ENCODE results near the gene DYRK1B.
"Not testable (repeated sequence)": the region's sequence is repeated elsewhere in the genome, so short reads cannot be mapped to it uniquely, and the experiment has no call there.

DYRK1B gene

DNA sequence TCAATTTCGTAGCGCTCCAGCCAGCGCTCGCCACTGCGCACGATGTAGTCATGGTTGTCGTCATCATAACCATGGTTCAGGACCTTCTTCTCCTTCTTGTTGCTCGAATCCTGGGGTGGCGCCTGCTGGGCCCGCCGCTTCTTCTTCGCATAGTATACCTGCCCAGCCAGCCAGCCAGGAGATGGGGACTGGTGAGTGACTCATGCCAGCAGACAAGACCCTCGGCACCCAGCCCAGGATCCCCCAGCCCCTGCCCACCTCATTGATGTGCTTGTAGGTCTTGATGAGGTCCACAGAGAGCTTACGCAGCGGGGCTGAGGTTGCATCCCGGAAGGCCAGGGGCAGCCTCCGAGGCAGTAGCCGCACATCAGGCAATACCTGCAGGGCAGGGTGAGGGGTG is 3.6 kb downstream of the DYRK1B start:
- DNase-seq (ENCODE audit: low read depth), result no peak

DNA sequence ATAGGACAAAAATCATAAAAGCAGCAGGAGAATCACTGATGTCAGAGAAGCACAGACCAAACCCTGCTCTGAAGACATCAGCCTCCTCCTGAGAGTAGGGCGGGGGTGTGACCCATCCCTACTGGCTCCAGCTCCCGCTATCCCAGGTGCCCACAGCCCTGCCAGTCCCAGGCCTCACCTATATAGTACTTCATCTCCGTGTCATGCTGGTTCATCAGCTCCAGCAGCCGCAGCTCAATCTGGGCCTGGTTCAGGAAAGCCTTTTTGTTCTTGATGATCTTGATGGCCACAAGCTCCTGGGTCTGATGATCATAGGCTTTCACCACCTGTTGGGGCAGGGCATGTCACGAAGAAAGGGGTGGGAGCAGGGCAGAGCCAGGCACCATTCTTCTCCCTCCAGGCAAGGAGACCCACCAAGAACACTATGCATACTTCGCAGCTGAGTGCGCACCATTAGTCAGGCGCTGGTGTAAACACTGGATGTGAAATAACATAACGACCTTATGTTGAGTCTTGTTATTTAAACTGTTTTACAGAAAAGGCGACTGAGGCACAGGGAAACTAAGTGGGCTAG is 4.2 kb downstream of the DYRK1B start:
- no peak for DNase-seq (ENCODE audit: low read depth)

DNA sequence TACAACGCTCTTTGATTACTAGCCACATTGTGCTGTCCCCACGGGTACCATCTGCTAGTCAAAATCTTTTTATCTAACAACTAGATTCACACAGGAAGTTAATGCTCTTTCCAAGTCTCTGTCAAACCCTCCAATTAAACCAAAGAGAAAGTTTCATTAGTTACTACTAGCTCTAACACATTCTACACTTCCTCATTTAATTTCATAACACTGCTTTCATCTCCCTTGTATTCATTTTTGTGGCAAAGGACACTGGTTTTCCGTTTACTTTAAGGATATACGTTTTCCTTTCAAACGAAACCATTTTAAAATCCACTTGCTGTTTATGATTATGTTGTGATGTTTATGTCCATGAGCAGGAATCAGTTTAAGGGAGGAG is 5.3 kb downstream of the DYRK1B start:
- no peak for DNase-seq (ENCODE audit: low read depth)

DNA sequence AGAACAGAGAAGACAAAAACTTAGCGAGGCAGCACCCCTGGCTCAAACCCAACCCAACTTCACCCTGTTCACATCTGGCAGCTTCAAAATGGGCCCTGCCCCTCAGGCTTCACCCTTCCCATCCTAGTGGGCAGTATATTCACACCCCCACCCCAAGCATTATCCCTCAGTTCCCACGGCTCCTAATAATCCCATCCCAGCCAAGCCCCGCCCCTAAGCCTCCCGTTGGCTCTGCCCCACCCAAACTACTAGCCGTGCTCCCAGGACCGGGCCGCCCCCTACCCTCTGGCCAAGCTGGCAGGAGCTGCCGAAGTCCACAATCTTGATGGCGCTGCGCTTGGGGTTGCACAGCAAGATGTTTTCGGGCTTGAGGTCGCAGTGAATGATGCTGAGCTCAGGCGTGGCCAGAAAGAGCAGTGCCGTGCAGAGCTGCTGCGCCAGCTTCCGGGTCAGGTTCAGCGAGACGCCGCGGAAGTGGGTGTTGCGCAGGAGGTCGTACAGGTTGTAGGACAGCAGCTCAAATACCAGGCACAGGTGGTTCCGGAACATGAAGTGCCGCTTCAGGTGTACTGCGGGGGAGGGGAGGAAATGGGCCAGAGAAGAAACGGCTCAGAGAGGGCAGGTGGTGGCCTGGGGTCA is 5.8 kb downstream of the DYRK1B start:
- no peak for DNase-seq (ENCODE audit: low read depth)

DNA sequence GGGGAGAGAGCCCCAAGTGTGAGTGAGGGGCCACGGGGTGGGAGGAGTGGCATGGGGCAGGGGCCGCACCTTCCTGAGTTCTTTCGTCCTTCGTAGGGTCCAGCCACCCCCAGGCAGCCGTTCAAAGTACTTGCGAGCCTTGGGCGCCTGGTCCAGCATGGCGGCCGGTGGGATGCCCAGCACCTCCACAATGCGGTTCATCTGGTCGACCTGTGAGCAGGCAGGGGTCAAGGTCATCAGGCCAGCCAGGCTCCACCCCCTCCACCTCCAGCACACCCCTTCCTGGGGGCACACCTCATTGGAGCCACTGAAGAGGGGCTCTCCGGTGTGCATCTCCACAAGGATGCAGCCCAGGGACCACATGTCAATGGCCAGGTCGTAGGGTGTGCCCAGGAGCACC is 6.7 kb downstream of the DYRK1B start:
- no peak for DNase-seq (ENCODE audit: low read depth)

DNA sequence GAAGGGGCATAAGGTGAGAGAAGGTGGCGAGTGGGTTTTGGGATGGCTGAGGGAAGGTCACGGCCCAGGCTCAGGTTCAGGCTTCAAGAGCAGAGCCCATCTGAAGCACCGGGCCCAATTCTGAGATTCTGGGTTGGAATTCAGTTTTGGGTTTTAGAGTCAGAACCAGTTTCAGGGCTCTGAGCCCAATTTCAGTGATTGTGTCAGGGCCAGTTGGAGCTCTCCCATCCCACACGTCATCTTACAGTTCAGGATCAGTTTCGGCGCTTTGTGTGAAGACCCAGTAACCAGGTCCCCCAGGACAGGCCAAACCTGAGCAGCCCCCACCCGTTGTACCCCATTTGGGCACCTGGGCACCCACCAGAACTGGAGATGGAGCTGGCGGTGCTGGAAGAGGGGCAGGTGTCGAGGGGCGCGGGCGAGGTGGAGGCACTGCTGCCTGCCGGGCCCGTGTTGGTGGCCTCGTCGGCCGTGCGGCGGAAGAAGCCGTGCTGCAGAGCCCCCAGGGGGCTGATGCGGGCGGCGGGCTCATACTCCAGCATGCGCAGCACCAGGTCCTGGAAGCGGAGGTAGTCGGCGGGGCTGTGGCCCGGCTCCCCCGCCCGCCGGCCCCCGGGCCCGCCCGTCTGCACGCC is 7.5 kb downstream of the DYRK1B start:
- no peak for DNase-seq (ENCODE audit: low read depth)

DNA sequence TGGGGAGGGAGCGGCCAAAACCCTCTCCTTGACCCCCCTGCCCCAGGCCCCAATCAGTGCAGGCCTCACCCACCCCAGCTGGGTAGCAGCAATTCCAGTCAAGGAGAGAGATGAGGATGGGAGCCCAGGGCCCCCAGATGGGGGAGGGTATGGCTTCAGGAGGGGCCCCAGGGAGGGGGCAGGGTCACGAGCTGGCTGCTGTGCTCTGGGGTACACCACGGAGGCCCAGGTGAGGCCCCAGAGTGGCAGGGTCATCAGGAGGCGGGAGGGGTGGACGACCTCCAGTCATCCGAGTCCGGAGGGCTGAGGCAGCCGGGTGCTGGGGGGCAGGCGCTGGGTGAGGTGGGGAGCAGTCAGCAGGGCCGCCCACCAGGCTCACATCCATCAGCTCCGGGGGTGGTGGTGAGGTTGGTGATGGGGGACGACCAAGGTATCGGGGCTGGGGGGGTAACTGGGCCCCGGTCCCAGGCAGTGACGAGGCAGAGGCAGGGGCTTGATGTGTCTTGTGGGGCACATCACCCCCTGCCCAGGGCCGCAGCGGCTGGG is 8.4 kb downstream of the DYRK1B start:
- DNase-seq (ENCODE audit: low read depth), result no peak

DNA sequence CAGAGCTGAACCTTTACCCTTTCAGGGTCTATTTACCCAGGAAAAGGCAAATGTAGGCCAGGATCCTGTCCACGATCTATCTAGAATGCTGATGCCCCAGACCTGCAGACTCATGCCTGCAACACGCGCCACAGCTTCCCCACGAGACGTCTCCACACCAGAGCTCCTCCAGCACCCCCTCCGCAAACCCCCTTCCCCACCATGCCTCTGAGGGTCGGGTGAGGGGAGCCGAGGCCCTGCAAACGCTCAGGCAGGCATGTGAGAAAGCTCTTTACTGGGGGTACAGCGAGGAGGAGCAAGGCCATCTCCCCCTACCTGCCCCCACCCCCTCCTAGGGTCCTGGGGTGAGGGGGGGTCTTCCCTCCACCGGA is 8.9 kb downstream of the DYRK1B start:
- no peak for DNase-seq (ENCODE audit: low read depth)

DNA sequence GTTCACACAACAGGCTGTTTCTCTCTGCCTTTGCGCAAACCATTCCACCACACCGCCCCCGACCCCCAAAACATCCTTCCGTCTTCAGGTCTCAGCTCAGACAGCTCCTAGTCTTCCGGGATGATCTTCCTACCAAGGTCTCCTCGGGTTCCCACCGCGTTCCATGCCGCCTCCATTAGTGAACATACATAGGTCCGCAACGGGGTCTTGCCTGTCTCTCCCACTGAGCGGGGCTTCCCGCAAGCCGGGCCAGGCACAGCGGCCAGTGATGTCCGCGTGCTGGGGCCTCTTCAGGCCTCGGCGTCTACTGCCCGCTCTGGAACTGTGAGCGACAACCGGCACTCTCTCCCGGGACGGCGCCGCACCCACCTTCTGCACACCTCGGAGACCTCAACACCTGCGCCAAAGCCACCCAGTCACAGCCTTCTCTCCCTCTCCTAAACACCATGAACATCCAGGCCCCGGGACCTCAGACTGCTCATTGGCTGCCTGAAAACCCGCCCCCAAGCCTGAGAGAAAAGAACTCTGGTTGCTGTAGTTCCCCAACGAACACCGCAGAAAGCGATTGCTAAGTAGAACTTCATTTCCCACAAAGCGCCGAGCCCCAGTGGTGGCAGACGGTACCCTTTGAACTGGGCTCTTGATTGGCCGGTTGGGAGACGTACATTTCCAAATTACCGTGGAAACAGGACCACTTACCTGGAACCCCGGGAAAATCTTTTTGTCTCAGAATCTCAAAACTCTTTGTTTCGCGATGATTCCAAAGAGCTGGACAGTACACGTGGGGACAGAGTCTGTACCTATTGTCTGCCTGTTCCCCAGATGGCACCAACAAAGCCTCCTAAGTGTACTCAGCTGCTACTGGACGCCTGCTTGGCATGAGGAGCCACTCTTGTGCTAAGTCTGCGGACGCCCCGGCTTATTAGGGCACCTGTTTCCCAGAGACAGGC is 9.5 kb downstream of the DYRK1B start:
- peak; percentile 16 for DNase-seq (ENCODE audit: low read depth)

DNA sequence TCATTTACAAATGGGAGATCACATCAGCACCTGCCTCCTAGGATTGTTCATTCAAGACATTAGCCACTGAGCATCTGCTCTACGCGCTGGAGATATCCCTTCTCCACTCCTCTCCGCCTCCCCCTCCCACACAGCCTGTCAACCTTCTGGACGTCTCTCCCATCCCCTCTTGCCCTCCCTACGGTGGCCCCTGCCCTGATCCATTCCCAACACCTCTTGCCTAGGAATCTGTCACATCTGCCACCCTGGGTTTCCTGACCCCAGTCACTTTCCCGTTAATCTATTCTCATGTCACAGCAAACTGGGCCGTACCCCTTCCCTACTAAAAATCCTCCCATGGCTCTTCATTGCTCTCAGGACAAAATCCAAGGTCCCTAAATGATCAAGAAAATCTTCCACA is 10.3 kb downstream of the DYRK1B start:
- DNase-seq (ENCODE audit: low read depth), result no peak

DNA sequence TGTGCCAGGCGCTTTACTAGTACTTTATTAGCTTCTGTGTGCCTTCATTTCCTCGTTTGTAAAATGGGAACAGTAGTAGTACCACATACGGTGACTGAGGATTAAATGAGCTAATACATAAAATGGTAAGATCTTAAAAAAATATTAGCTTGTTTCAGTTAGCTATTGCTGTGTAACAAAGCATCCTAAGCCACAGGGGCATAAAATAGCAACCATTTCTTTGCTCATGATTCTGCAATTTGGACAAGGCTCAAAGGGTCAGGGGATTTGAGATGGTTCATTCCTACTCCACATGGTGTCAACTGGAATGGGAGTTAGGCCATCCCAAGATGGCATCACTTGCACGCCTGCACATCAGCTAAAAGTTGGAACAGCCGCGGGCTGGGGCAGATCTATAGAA is 13.3 kb downstream of the DYRK1B start:
- DNase-seq (ENCODE audit: low read depth), result no peak

DNA sequence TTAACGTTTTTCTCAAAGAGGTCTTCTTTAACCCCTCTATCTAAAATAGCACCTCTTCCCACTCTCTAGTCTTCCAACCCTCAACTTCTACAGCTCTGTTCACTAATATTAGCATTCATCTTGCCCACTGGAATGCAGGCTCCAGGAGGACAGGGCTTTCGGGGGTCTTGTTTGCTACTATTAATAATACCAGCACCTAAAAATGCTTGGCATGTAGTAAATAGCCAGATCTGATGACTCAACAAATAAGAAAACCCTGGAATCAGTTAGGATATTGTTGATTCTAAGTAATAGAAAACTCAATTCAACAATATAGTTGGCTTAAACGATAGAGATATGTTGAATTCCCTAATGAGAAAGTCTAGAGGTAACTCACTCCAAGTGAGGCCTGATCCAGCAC is 14.2 kb downstream of the DYRK1B start:
- no peak for DNase-seq (ENCODE audit: low read depth)

DNA sequence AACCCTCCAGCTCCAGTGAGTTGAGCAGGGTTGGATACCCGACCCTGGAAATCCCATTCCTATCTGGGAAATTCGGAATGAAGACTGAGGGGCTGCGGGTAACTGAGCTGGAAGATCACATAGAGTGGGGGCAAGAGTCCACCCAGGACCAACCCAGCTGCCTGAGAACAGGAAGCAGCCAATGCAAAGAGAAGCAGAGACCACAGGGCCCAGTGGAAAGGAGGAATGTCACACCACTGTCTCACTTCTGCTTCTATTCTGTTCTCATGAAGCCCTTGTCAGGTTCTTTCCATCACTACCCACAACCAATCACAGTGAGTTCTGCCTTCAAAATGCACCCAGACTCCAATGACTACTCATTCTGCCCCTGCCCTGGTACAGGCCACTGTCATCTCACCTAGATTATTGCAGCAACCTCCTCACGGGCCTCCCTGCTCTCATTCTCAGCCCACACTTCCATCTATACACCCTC is 15.3 kb downstream of the DYRK1B start:
- DNase-seq (ENCODE audit: low read depth), result no peak

DNA sequence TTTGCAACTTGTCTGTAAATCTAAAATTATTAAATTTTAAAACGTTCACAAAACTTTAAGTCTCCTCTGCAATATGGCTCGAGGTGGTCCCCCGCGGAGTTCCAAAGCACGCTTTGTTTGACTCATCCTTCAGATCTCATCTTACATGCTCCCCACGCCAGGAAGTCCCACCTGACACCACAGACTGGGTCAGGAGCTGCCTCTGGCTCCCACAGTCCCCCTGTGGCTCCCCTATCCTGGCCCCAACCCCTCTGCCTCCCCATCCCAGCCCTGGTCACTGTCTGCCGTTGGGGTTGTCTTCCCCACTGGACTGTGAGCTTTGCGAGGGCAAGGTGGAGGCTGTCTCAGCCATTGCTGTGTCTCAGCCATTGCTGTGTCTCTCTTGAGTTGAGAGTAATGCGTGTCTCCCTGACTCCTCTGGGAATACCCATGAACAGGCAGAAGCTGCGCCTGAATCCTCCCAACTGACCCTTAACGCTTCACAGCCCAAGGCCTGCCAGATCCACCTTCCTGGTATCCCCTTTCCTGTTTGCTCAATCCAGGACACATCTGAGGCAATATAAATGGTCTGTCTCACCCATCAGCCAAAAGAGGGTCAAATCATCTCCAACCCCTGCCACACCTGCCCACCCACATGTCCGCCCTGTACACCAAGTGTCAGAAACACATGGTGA is 15.9 kb downstream of the DYRK1B start:
- no peak for DNase-seq (ENCODE audit: low read depth)

DNA sequence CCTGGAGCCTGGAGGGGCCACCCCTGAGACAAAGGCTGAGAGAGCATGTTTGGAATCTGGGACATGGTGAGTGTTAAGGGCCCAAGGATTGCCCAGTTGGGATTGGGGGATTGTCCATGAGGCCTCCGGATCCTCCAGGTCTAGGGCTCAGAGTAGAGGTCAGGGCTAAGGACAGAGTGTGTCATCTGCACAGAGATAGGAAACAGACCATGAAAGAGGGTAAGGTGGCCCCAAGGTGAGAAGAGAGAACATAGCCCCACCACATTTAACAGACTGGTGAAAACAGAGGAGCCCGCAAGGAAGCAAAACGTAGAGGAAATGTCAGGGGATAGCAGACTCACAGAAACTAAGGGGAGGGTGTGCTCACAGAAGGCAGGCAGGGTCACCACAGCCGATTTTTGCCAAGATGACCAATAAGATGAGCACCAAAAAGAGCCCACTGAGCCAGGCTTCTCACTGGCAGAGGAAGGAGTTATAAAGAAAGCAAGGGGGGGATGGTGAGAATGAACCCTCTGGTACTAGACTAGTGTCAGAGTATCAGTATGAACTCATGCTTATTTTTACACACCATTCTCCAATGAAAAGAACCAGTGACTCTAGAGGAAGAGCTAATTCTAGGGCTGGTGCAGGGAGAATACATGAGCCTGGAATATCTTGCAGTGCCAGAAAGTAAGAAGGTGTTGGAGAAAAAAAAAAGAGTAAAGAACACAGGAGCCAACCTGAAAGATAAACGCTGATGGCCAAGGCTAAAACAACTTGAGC is 17.5 kb downstream of the DYRK1B start:
- no peak for DNase-seq (ENCODE audit: low read depth)

DNA sequence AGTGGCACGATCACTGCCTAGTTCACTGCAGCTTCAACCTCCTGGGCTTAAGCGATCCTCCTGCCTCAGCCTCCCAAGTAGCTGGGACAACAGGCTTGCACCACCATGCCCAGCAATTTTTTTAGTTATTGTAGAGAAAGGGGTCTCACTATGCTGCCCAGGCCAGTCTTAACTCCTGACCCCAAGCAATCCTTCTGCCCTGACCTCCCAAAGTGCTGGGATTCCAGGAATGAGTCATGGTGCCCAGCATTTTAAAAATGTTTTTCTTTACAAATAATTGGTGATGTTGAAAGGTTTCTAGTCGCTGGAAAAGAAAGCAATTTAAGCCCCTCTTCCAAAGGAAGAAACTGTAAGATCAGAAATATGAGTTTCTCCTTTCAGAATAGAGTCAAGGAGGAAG is 19.4 kb downstream of the DYRK1B start:
- no peak for DNase-seq (ENCODE audit: low read depth)

DNA sequence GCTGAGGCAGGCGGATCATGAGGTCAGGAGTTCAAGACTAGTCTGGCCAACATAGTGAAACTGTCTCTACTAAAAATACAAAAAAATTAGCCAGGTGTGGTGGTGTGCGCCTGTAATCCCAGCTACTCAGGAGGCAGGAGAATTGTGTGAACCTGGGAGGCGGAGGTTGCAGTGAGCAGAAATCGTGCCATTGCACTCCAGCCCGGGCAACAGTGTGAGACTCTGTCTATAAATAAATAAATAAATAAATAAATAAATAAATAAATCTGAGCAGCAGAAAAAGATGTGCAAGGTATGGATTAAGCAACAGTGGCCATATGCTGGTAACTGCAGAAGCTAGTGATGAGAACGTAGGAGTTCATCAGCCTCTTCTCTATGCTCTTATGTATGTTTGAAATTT is 19.9 kb downstream of the DYRK1B start:
- DNase-seq (ENCODE audit: low read depth), result not testable (repeated sequence)

DNA sequence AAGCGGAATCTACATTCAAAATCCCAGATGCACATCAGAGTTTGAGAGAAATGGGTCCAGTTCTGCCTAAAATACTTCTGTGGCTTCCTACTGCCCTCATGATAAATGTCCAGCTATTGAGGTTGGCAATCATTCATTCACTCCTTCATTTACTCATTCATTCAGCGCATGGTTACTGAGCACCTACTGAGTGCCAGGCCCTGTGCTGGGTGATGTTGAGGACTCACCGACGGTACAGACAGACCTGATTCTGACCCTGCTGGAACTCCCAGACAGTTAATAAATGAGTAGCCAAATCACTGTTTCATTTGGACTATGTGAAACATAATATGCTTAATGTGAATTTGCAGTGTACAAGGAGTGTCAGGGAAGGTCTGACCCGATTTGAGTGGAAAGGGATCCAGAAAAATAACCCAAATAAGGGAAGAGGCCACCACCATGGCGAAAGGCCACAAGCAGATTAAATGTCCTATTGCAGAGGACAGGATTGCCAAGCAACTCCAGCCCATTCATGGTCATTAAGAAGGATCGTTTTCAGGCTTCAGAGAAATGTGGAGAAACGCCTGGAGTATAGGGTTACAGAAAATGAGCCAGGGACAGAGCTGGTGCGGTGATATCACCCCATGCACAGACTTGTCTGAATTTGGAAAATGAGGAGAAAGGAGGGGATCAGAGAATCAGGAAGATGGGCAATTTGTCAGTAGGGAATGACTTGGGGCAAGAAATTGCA is 20.5 kb downstream of the DYRK1B start:
- no peak for DNase-seq (ENCODE audit: low read depth)

DNA sequence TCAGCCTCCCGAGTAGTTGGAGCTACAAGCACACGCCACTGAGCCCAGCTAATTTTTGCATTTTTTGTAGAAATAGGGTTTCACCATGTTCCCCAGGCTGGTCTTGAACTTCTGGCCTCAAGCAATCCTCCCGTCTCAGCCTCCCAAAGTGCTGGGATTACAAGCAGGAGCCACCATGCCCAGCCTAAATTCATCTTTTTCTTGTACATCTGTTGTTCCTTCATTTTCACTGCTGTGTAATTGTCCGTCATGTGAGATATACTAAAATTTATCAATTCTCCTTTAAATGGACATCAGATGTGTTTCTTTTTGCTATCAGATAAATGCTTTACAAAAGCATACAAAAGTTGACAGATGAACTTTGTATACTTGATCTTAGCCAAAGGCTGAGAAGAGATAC is 22.9 kb downstream of the DYRK1B start:
- no peak for DNase-seq (ENCODE audit: low read depth)

DNA sequence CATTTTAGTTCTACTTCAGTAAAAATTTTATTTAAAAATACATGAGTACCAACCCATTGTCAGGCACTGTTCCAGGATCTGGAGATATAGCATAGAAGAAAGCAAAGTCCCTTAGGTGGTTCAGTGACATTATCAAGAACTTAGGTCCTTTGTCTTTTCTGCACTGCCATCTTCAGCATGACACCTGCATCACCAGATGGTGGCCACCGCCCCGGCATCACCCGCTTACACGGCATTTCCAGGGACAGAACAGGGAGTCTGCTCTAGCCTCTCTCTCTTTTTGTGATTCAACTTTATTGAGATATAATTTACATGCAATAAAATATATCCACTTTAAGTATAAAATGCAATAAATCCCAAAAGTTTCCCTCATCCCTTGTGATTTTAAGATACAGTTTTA is 23.5 kb downstream of the DYRK1B start:
- DNase-seq (ENCODE audit: low read depth), result no peak
